B cell (primary cell): ENCODE measurements around the gene SPOCK1. TPM values are rescaled to one million over a fixed set of nuclear protein-coding genes. Genes with fewer than 3 reads are reported as not detected.

Experiments
- ATAC-seq: fragments of 200-7000 bp; cut with Tn5 transposase; one replicate; pipeline ENCODE4 v1.10.0; 2021; ENCODE audit warnings: low read depth, mild to moderate bottlenecking, moderate number of reproducible peaks, moderate library complexity
- CTCF ChIA-PET: fragments of 350-600 bp; sonication (Branson Sonifier 250); formaldehyde crosslinking; loops from one replicate; lab custom pipeline; 2021; ENCODE audit warnings: antibody characterized with exemption, inconsistent platforms; lab: Charles Lee
- POLR2A ChIA-PET: fragments of 350-600 bp; sonication (Branson Sonifier 250); formaldehyde crosslinking; loops from one replicate; lab custom pipeline; 2021; ENCODE audit warnings: antibody characterized with exemption; lab: Charles Lee
- DNase-seq: peaks from one replicate; pipeline ENCODE4 v3.0.0; 2013
- H2AFZ ChIP-seq: 2 replicates; pipeline ENCODE4 v1.6.1; 2012; ENCODE audit warnings: mild to moderate bottlenecking, low read depth, low read length; ENCODE audit not compliant: insufficient read depth, poor library complexity, severe bottlenecking
- H3K27ac ChIP-seq, 2 donors: 1 replicate in 1 of 2; 2 replicates in 1 of 2; pipeline ENCODE4 v1.5.1; 2012 to 2013; ENCODE audit warnings: low read length in 2 of 2, mild to moderate bottlenecking in 2 of 2, moderate library complexity in 1 of 2
- H3K27me3 ChIP-seq, 4 experiments: fragments of 200-600 bp in 1 of 4; sonication (generic) in 1 of 4; replicated peaks in 1 of 4; 1 replicate in 2 of 4; 2 replicates in 2 of 4; pipeline versions ENCODE4 v1.6.1 to v1.7.0; 2013 to 2016; ENCODE audit warnings: low read length in 3 of 4, mild to moderate bottlenecking in 2 of 4, mixed read lengths in 1 of 4, moderate library complexity in 1 of 4; ENCODE audit not compliant: insufficient read depth in 4 of 4, control insufficient read depth in 3 of 4; ENCODE audit errors: control extremely low read depth in 1 of 4
- H3K36me3 ChIP-seq, 2 experiments: replicated peaks in 1 of 2; 1 replicate in 1 of 2; 2 replicates in 1 of 2; pipeline versions ENCODE4 v1.6.1 to v1.7.1; 2013; ENCODE audit warnings: low read length in 1 of 2; ENCODE audit not compliant: insufficient read depth in 2 of 2, control insufficient read depth in 1 of 2; ENCODE audit errors: control extremely low read depth in 1 of 2, extremely low read depth in 1 of 2
- H3K4me1 ChIP-seq, 2 donors: fragments of 200-600 bp in 1 of 2; sonication (generic) in 1 of 2; 1 replicate in 1 of 2; 2 replicates in 1 of 2; pipeline versions ENCODE4 v1.5.1 to v1.6.1; 2013 to 2017; ENCODE audit warnings: low read length in 2 of 2; ENCODE audit not compliant: control insufficient read depth in 2 of 2, insufficient read depth in 2 of 2
- H3K4me2 ChIP-seq: replicated peaks from 2 replicates; pipeline ENCODE3; 2012; ENCODE audit warnings: mild to moderate bottlenecking, low read depth, low read length; ENCODE audit not compliant: poor library complexity, severe bottlenecking
- H3K4me3 ChIP-seq, 5 experiments: fragments of 200-600 bp in 1 of 5; sonication (generic) in 1 of 5; 1 replicate in 3 of 5; 2 replicates in 2 of 5; pipeline versions ENCODE4 v1.5.1 to v1.7.0; 2011 to 2016; ENCODE audit warnings: low read length in 4 of 5, mild to moderate bottlenecking in 4 of 5, low read depth in 2 of 5, control low read depth in 1 of 5, moderate library complexity in 1 of 5; ENCODE audit not compliant: insufficient read depth in 1 of 5; ENCODE audit errors: control extremely low read depth in 1 of 5, extremely low read depth in 1 of 5
- H3K79me2 ChIP-seq: fragments of 200-600 bp; sonication (generic); one replicate; pipeline ENCODE4 v1.6.0; 2016; ENCODE audit warnings: low read length; ENCODE audit not compliant: control insufficient read depth, insufficient read depth
- H3K9ac ChIP-seq: fragments of 200-600 bp; sonication (generic); 2 replicates; pipeline ENCODE4 v1.6.1; 2017; ENCODE audit warnings: mild to moderate bottlenecking, low read length, moderate library complexity
- H3K9me3 ChIP-seq, 3 donors: one replicate each; pipeline versions ENCODE4 v1.6.1 to v1.7.1; 2013; ENCODE audit warnings: low read length in 2 of 3; ENCODE audit not compliant: control insufficient read depth in 2 of 3, insufficient read depth in 1 of 3; ENCODE audit errors: control extremely low read depth in 1 of 3
- H4K20me1 ChIP-seq: 2 replicates; pipeline ENCODE4 v1.6.0; 2012; ENCODE audit warnings: mild to moderate bottlenecking, low read length; ENCODE audit not compliant: insufficient read depth, control insufficient read depth, poor library complexity, severe bottlenecking
- H3K27ac Mint-ChIP-seq: one replicate; pipeline ENCODE4 v1.8.0; 2021; ENCODE audit warnings: mixed read lengths
- H3K27me3 Mint-ChIP-seq: one replicate; pipeline ENCODE4 v1.8.0; 2021; ENCODE audit warnings: mixed read lengths
- H3K4me1 Mint-ChIP-seq: one replicate; pipeline ENCODE4 v1.8.0; 2021; ENCODE audit warnings: mixed read lengths
- H3K4me3 Mint-ChIP-seq: one replicate; pipeline ENCODE4 v1.8.0; 2021; ENCODE audit warnings: mixed read lengths
- H3K9me3 Mint-ChIP-seq: one replicate; pipeline ENCODE4 v1.8.0; 2022; ENCODE audit warnings: mixed read lengths; ENCODE audit not compliant: insufficient read depth
- EZH2 ChIP-seq: IDR thresholded peaks from 2 replicates; pipeline ENCODE4 v1.6.1; 2012; ENCODE audit warnings: borderline replicate concordance, low read depth, mild to moderate bottlenecking, moderate library complexity, low read length; ENCODE audit not compliant: insufficient read depth, poor library complexity, severe bottlenecking
- WGBS: methylation state at CpG from one replicate; pipeline ENCODE4 v1.1.5; 2013; ENCODE audit warnings: missing lambda C conversion rate; ENCODE audit not compliant: insufficient coverage; 5-methylcytosine and 5-hydroxymethylcytosine counted together
- intact Hi-C: fragments of 100-400 bp; cut with micrococcal nuclease; formaldehyde crosslinking; loops from one replicate; pipeline ENCODE4 v1.10.0; 2022
- polyA plus RNA-seq: library from polyadenylated mRNA; depleted of rRNA; stranded (reverse); fragments of >200 nt; gene quantifications from 2 replicates; pipeline ENCODE4 v1.2.3, GENCODE V29; 2012
- total RNA-seq, 2 donors: library from RNA; stranded (reverse); fragments of 120-200 nt in 1 of 2; gene quantifications; 1 replicate in 1 of 2; 2 replicates in 1 of 2; pipeline versions ENCODE4 v1.2.3 to v1.2.4, GENCODE V29; 2013 to 2022
- TF ChIP-seq, protein P1 (sequence below): fragments of 200-600 bp; IDR thresholded peaks from one replicate; pipeline ENCODE4 v1.8.0; 2022; ENCODE audit warnings: antibody characterized with exemption, mild to moderate bottlenecking

Gene SPOCK1
- total and polyA plus RNA-seq, 2 donors (not counting 1 experiment from before 2014, with no cell fraction given) = not detected

DNA sequence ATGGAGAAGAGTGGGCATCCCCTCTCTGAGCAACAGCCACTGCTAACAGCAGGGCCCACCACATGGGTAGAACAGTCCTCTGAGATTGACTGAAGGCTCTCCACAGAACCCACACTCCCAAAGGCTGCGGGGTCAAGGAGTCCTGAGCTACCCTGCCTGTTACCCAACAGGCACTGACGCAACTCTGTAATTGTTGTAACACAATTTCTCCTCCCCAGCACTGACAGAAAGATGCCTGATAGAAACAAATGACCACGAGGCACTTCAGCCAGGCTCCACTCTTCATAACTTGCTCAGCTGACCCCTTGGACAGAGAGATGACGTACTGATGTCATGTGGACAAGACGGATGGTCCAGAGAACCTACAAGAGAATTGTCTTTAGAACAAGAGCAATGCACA lies 220.7 kb downstream of the SPOCK1 start:
- H3K36me3 ChIP-seq = no peaks in the 10 kb centered on the region
- no peak overlapping the region for H3K27ac ChIP-seq
- no peaks in the 10 kb centered on the region for H4K20me1 ChIP-seq
- ATAC-seq = no peak
- H3K79me2 ChIP-seq = no peaks in the 10 kb centered on the region
- Mint-ChIP-seq H3K4me1 (no peaks in the 10 kb centered on the region), H3K27me3 (no peaks in the 10 kb centered on the region), H3K27ac (no peak overlapping the region), H3K9me3 (no peaks in the 10 kb centered on the region), H3K4me3 (no peak overlapping the region)
- TF ChIP-seq, protein P1, sequence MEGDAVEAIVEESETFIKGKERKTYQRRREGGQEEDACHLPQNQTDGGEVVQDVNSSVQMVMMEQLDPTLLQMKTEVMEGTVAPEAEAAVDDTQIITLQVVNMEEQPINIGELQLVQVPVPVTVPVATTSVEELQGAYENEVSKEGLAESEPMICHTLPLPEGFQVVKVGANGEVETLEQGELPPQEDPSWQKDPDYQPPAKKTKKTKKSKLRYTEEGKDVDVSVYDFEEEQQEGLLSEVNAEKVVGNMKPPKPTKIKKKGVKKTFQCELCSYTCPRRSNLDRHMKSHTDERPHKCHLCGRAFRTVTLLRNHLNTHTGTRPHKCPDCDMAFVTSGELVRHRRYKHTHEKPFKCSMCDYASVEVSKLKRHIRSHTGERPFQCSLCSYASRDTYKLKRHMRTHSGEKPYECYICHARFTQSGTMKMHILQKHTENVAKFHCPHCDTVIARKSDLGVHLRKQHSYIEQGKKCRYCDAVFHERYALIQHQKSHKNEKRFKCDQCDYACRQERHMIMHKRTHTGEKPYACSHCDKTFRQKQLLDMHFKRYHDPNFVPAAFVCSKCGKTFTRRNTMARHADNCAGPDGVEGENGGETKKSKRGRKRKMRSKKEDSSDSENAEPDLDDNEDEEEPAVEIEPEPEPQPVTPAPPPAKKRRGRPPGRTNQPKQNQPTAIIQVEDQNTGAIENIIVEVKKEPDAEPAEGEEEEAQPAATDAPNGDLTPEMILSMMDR = no peak
- no peak for TF ChIP-seq EZH2
- POLR2A ChIA-PET = no interaction called here
- 87% methylated on average over 4 of the region's 5 CpGs for WGBS
- H3K4me3 ChIP-seq = no peak overlapping the region
- CTCF ChIA-PET = no interaction called here
- intact Hi-C loops = no loop called here
- no peak overlapping the region for H3K9ac ChIP-seq
- no peaks in the 10 kb centered on the region for H3K9me3 ChIP-seq
- no peak for DNase-seq
- no peak overlapping the region for H3K4me2 ChIP-seq
- no peaks in the 10 kb centered on the region for H3K4me1 ChIP-seq
- no peak overlapping the region for H2AFZ ChIP-seq
- H3K27me3 ChIP-seq = no peaks in the 10 kb centered on the region

- Histone ChIP-seq H3K9ac (no peak overlapping the region), H3K27me3 (no peaks in the 10 kb centered on the region), H2AFZ (no peak overlapping the region), H3K79me2 (no peaks in the 10 kb centered on the region), H3K36me3 (no peaks in the 10 kb centered on the region), H4K20me1 (no peaks in the 10 kb centered on the region), H3K4me3 (no peak overlapping the region), H3K9me3 (no peaks in the 10 kb centered on the region), H3K27ac (no peak overlapping the region), H3K4me1 (no peaks in the 10 kb centered on the region), H3K4me2 (no peak overlapping the region)
- Mint-ChIP-seq H3K4me3 (no peak overlapping the region), H3K4me1 (no peaks in the 10 kb centered on the region), H3K27me3 (no peaks in the 10 kb centered on the region), H3K9me3 (no peaks in the 10 kb centered on the region), H3K27ac (no peak overlapping the region)
- no peak for TF ChIP-seq EZH2
- TF ChIP-seq, protein P1 = no peak
- 95% methylated on average over 2 of the region's 2 CpGs for WGBS
- POLR2A ChIA-PET = no interaction called here
- CTCF ChIA-PET = no interaction called here
- DNase-seq (no peak), ATAC-seq (no peak)
- intact Hi-C loops = no loop called here
Measured at GRCh38 chr5:137275083-137275482, 224.0 kb downstream of the SPOCK1 start.
